ENCODE measurements around the gene CDC42BPA. TPM values are rescaled to one million over a fixed set of nuclear protein-coding genes. Genes with fewer than 3 reads are reported as not detected.

The CDC42BPA gene
- total RNA-seq, 1 experiment from 2014 or later, result 21.1 TPM

DNA sequence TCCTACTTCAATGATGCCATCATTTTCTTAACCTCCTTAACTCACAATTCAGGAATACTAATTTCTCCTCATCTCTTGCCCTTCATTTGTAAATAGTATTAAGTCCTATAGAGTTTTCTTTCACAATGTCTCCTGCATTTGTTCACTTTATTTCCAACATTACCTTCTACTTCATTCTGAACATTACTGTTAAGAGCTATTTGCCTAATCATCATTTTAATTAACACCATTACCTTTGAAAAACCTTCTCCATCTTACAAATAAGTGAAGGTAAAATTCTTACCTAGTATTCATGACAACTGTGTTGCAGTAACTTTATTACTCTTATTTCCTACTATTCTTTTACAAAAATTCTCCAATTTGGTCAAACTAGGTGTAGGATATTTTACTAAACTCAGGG, 240.5 kb downstream of the CDC42BPA start:
- in situ Hi-C loops (cut with HindIII; ENCODE audit: low pct_unique_long_range_greater_than_20kb, low sequenced_read_pairs), result no loop called here
- no peak for DNase-seq (ENCODE audit: low read depth, low spot score)

DNA sequence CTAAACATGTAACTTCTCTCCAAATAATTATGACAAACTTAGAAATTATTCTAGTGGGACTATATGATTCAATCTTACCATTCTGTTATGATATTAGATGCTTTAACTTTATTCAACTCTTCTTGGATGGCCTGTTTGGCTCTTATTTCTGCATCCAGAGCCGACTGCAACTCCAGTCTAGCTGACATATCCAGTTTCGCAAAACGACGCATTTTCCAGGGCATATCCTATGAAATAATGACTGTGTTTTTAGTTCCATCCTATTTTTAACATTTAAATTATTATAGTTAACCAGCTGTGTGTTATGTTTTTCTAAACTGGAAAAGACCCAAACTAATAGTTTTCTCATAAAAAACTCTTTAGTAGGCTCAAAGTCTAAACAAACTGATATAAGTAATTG, 244.5 kb downstream of the CDC42BPA start:
- DNase-seq (ENCODE audit: low read depth, low spot score), result no peak

DNA sequence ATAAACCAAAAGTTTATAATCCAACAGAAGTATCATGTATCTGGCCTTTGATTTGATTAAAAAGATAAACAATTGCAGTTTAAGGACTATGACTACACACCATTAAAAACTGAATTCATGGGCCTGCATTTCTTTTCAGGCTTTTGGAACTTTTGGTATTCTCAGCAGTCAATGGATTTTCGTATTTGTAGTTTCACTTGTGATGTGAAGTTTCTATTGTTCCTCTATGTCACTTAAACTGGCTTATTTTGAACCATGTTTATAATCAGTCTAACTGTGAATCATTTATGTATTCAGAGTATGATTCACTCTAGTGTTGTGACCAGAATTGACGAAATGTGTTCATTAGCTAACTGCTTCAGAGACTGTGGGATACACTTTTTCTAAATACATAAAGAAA, 245.3 kb downstream of the CDC42BPA start:
- peak; percentile 13 for DNase-seq (ENCODE audit: low read depth, low spot score)
- in situ Hi-C loops (cut with HindIII; ENCODE audit: low pct_unique_long_range_greater_than_20kb, low sequenced_read_pairs), result no loop called here

More for the DNA sequence above, 244.5 kb downstream of the CDC42BPA start:
- in situ Hi-C loops (cut with HindIII; ENCODE audit: low pct_unique_long_range_greater_than_20kb, low sequenced_read_pairs), result no loop called here

DNA sequence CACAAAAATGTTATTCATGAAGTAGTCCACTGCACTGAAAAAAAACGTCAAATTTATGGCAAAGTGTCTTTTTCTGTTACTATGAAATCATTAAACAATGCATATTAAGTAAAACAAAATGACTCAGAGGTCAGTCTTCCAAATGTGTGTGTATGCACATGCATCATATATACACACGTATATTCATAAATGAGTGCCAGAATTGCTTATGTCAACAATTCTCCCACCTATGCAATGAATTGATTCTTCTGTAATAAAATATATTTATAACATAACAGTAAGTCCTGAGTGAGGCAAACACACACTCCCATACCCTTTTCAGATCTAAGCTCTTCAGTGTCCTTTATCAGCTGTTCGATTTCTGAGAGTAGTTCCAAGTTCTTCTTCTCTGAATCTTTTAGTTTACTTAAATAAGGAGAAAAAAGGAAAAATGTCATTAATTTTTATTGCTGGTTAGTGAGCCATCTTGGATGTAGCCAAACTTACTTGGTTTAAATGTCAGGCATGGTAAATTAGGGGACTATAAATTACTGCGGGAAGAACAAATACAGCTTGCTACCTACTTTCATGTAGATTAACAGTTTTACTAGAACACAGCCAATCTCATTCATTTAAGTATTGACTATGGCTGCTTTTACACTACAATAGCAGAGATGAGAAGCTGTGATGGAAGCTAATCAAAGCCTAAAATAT, 246.3 kb downstream of the CDC42BPA start:
- in situ Hi-C loops (cut with HindIII; ENCODE audit: low pct_unique_long_range_greater_than_20kb, low sequenced_read_pairs), result no loop called here
- DNase-seq (ENCODE audit: low read depth, low spot score), result no peak

DNA sequence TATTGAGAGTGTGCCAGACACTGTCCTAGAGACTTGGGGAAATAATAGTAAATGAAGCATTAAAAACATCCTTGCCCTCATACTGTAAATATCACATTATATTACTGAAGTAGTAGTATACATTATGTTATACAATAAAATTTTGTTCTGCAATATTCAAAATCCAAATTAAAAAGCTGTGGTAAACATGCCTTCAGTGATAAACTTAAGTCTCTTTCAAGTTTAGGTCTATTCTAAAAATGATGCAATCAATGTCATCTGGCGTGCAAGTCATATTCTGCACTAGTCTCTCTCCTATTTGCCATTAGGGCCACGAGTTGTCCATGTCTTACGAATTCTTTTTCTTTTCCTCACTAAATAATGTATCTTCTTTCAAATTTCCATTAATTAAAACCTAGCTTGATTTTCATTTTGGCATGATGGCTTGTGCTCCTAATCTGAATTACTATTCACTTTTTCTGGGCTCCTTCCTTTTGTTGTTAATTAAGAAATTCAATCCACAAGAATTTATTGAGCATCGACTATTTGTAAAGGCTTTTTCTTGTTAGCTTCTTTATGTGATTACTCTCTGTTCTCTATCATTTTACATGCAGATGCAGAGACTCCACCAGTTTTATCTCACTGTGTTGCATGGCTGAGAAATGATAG, 247.5 kb downstream of the CDC42BPA start:
- no peak for DNase-seq (ENCODE audit: low read depth, low spot score)
- in situ Hi-C loops (cut with HindIII; ENCODE audit: low pct_unique_long_range_greater_than_20kb, low sequenced_read_pairs), result no loop called here

DNA sequence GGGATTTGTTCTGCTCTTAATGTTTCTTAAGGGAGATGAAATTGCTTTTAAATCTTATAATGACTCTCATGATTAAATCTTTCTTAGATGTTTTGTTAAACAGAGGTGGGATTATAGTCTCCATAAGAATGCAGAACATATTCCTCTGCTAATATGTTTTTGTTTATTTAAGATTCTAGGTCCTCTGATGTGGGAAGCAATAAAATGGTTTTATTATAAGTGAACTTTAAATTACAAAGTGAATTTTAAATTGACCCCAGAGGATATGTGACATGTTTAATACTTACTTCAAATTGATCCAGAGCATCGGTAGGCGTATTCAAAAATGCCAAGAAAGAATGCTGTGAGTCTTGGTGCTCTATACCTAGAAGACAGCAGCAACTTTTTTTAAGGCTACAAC, 248.8 kb downstream of the CDC42BPA start:
- in situ Hi-C loops (cut with HindIII; ENCODE audit: low pct_unique_long_range_greater_than_20kb, low sequenced_read_pairs), result no loop called here
- no peak for DNase-seq (ENCODE audit: low read depth, low spot score)

DNA sequence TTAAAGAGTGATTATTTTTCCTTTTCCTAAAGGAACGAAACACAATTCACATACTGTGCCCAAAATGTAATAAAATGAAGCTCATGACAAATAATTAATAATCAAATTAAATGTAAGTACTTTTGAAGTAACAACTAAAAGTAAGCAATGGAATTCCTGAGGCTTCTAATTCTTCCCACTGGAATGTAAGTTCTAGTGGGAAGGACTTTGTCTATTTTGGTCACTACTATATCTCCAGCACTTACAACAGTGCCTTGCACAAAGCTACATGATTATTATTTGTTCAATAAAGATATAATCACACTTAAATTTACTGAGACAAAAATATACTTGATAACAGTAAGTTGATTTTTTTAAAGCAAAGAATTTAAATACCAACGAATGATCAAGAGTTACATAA, 249.4 kb downstream of the CDC42BPA start:
- DNase-seq (ENCODE audit: low read depth, low spot score), result no peak
- in situ Hi-C loops (cut with HindIII; ENCODE audit: low pct_unique_long_range_greater_than_20kb, low sequenced_read_pairs), result no loop called here

DNA sequence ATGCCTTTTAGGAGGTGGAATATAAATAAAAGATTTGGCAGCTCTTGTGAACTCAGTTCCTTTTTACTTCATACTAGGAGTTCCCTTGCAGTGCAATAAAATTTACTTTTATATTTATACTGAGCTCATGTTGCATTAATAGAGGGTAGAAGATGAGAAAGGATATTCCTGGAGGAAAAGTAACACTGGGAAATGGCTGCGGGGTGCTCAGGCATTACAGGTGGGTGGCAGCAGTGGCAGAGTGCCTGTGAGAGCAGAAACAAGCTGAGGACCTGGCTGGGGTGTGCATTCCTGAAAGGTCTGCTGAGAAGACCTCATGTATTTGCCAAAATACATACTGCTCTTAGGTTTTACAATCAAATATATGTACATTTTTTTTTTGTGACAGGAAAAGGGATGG, 251.3 kb downstream of the CDC42BPA start:
- DNase-seq (ENCODE audit: low read depth, low spot score), result no peak
- in situ Hi-C loops (cut with HindIII; ENCODE audit: low pct_unique_long_range_greater_than_20kb, low sequenced_read_pairs), result no loop called here

DNA sequence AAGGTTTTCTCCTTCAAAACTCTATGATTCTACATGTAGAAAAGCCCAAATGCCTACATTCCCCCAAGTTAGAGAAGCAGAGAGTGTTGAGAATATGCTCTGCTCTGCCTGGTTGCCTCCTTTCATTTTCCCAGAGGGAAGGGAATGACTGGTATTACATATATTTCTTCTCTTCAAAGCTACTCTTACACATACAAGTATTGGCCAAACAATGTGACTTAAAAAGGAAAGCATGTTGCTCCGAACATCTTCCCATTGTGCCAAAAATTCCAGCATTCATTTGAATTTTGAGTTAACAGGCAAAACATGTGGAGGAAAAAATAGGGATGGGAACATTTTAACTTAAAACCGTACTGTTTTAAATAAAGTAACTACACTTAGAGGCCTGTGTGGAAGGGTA, 253.0 kb downstream of the CDC42BPA start:
- in situ Hi-C loops (cut with HindIII; ENCODE audit: low pct_unique_long_range_greater_than_20kb, low sequenced_read_pairs), result no loop called here
- DNase-seq (ENCODE audit: low read depth, low spot score), result no peak

DNA sequence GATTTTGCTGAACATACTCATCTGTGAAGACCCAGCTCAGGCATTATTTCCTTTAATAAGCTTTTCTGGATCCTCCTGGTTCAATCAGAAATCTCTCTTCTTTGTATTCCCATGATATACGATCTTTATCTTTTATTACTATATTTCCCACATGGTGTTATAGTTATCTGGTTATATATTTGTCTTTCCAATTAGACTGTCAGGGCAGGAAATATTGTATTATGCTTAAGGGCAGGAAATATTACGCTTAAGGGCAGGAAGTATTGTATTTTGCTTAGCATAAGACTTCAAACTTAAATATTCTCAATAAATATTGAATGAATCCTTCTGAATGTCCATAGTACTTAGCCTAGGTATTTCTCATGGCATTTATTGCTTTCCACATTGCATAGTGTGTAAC, 256.0 kb downstream of the CDC42BPA start:
- in situ Hi-C loops (cut with HindIII; ENCODE audit: low pct_unique_long_range_greater_than_20kb, low sequenced_read_pairs), result no loop called here
- DNase-seq (ENCODE audit: low read depth, low spot score), result no peak

DNA sequence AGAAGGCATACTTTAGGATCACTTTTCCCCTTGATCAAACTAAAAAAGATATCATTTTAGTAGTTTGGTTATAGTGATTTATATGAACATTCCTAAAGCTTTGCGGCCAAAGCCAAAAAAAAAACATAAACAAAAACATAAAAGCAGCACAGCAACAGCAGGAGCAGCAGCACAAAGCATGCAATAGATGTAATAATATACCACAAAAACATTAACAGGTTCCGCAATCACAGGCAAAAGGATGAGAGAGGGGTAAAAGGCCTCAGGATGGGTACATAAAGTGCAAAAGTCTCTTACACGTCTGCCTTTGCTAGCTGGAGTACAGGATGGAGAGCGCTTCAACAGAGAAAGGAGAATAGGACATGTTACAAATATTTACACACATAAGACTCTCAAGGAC, 259.2 kb downstream of the CDC42BPA start:
- in situ Hi-C loops (cut with HindIII; ENCODE audit: low pct_unique_long_range_greater_than_20kb, low sequenced_read_pairs), result no loop called here
- DNase-seq (ENCODE audit: low read depth, low spot score), result no peak

DNA sequence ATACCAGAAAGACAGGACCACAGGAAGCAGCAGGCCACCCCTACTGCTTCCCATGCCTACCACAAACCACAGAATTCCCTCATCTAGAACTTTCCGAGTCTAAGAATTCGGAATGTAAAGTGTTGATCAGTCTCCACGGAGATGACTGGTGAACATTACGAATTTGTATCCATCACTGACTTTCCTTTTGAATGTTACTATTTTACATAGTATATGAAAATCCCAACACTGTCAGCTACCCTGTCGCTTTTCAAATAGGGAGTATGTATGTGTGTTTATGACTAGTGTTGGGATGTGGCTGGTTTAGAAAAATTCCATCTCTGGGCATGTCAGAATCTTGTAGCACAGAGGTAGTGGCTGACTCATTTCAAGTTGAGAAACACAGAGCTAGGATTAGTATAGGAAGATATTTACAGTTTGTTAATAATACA, 260.0 kb downstream of the CDC42BPA start:
- no peak for DNase-seq (ENCODE audit: low read depth, low spot score)
- in situ Hi-C loops (cut with HindIII; ENCODE audit: low pct_unique_long_range_greater_than_20kb, low sequenced_read_pairs), result no loop called here

DNA sequence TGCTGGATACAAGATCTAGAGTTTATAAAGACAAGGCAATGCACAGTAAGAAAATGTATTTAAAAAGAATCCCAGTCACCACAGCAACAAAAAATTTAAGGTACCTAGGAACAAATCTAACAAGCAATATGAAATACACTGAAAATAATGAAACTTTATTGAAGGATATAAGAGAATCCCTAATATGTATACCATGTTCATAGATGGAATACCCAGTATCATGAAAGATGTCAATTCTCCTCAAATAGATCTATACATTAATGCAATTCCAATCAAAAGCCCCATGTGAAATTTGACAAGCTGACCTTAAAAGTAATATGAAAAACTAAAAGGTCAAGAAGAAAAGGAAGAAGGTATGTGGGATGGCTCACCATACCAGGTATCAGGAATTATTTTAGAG, 269.0 kb downstream of the CDC42BPA start:
- in situ Hi-C loops (cut with HindIII; ENCODE audit: low pct_unique_long_range_greater_than_20kb, low sequenced_read_pairs), result no loop called here
- DNase-seq (ENCODE audit: low read depth, low spot score), result no peak

DNA sequence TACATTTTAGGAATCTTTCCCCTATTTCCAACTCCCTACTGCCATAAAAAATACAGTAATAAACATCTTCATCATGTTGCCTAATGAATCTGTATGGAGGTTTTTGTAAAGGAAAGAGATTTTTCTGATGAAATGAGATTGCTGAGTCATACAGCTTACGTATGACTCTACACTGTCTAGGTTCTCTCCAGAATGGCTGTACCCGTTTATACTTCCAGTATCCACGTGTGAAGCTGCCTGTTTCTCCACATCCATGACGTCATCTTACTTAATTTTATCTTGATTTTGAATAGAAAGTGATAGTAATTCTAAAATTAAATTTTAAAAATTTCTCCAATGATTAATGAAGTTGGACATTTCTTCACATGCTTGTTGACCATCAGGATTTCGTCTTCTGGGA, 274.5 kb downstream of the CDC42BPA start:
- in situ Hi-C loops (cut with HindIII; ENCODE audit: low pct_unique_long_range_greater_than_20kb, low sequenced_read_pairs), result no loop called here
- no peak for DNase-seq (ENCODE audit: low read depth, low spot score)

DNA sequence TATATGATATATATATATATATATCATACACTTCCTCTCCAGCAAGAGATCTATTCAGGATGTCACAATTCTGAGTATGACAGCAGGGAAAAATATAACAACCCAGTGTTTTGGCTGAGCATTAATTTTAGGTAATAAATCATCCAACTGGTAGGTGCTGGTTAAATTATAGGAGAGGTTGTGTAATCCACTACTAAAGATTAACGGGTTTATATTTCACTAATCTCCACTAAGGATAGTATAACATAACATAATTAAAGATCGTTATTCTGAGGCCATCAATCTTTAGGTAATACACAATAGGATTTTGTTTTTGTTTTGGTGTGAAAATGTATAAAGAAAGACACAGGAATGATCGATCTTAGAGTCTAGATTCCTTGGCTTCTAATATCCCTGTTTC, 276.0 kb downstream of the CDC42BPA start:
- no peak for DNase-seq (ENCODE audit: low read depth, low spot score)
- in situ Hi-C loops (cut with HindIII; ENCODE audit: low pct_unique_long_range_greater_than_20kb, low sequenced_read_pairs), result no loop called here

DNA sequence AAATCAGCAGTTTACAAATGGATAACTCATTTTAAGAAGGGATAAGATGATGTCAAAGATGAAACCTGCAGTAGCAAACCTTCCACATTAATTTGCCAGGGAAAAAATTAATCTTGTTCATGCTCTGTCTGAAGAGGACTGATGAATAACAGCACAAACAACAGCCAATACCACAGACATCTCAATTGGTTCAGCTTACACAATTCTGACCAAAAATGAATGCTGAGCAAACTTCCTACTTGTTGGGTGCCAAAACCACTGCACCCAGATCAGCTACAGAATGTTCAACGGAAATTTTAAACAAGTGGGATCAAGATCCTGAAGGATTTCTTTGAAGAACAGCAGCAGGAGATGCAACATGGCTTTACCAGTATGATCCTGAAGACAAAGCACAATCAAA, 279.9 kb downstream of the CDC42BPA start:
- in situ Hi-C loops (cut with HindIII; ENCODE audit: low pct_unique_long_range_greater_than_20kb, low sequenced_read_pairs), result no loop called here
- no peak for DNase-seq (ENCODE audit: low read depth, low spot score)

DNA sequence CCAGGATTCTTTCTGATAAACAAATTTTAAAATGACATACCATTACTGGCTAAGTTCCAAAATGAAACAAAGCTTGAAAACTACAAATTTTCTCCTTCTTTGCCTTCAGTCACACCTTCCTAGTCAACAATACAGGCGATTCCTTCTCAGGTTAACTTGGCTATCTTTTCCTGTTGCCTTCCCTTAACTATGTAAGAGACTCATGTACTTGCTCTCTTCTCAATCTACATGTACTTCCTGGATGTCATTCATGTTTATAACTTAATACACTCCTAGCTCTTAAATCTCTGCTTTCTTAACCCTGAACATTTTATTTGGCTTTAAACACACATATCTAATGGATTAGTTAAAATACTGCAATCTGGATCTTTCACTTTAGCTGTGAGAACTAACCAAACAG, 281.2 kb downstream of the CDC42BPA start:
- in situ Hi-C loops (cut with HindIII; ENCODE audit: low pct_unique_long_range_greater_than_20kb, low sequenced_read_pairs), result no loop called here
- DNase-seq (ENCODE audit: low read depth, low spot score), result no peak

DNA sequence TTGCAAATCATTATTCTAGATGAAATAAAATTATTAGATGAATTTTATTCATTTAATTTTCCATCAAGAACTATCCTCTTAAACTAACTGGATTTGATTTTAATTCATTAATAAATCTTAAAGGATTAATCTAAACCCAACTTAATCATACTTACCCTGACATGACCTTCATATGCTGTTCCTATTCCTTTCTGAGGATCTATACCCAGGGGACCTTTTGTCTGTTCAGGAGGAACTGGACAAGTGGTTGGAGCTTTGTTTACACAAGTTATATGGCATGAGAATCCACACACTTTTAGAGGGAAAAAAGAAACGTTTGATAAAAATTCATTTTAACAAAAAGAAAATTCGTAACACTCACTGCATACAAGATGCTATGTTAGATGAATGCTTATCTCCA, 283.0 kb downstream of the CDC42BPA start:
- DNase-seq (ENCODE audit: low read depth, low spot score), result no peak
- in situ Hi-C loops (cut with HindIII; ENCODE audit: low pct_unique_long_range_greater_than_20kb, low sequenced_read_pairs), result no loop called here

DNA sequence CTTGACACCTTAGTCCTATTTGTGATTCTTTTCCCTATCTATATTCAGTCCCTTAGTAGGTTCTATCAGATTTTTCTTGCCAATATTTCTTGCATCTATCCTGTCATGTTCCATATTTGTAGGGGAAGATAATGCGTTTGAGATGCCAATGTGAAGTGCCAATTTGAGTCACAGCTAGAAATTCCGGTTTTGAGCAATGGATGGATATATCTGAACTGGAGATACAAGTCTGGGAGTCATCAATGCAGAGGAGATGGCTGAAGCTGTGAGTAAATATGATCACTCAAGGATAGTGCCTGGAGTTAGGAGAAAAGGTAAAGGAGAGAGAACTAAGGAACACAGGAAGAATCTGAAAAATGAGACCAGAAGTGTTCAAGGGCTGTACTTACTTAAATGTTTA, 284.4 kb downstream of the CDC42BPA start:
- in situ Hi-C loops (cut with HindIII; ENCODE audit: low pct_unique_long_range_greater_than_20kb, low sequenced_read_pairs), result no loop called here
- no peak for DNase-seq (ENCODE audit: low read depth, low spot score)

Measured in SK-MEL-5 (cell line).